ENCODE results near the gene PPIE.
"Not testable (repeated sequence)": the region's sequence is repeated elsewhere in the genome, so short reads cannot be mapped to it uniquely, and the experiment has no call there.

PPIE gene

DNA sequence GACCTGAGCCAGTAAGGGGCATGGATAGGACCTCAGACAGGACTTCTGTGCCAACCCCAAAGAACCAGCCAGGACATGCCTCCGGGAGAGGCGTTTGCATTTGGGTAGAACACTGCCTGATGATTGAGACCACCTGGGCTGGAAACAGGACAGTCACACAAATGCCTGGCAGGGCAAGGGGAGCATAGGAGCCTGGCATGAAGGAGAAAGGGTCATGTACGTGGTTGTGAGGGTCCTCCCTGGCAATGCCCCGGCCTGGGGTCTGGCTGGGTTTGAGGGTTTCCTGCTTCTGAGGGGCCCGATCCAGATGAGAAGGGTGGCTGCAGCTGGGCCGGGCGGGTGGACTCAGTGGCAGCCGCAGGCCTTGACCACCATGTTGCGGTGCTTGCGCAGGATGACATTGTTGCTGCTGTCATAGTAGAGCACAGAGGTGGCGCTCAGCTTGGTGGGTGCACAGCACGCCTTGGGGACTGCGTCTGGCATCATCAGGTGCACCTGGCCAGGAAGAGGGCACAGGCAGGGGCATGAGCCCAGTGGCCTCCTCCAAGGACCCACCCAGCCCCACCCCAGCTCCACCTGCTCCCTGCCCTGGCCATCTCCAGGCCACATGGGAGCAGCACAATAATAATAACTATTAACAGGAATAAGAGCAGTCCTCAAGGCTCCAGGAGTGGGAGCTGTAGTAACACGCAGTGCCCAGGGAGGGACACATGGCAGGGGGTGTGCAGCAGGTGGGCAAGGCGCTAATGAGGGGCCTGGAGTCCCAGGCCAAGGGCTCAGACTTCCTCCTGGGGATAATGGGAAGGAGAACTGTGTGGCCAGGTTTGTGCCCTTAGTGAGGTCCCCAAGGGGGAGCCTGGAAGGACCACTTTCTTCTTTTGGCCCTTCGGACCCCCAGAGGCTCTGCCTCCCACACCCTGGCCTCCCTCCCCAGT lies 21.7 kb downstream of the PPIE start:
- no peak for DNase-seq

GRCh38 chr1:39761016-39761415 lies 22.3 kb downstream of the PPIE start:
- no peak for DNase-seq

DNA sequence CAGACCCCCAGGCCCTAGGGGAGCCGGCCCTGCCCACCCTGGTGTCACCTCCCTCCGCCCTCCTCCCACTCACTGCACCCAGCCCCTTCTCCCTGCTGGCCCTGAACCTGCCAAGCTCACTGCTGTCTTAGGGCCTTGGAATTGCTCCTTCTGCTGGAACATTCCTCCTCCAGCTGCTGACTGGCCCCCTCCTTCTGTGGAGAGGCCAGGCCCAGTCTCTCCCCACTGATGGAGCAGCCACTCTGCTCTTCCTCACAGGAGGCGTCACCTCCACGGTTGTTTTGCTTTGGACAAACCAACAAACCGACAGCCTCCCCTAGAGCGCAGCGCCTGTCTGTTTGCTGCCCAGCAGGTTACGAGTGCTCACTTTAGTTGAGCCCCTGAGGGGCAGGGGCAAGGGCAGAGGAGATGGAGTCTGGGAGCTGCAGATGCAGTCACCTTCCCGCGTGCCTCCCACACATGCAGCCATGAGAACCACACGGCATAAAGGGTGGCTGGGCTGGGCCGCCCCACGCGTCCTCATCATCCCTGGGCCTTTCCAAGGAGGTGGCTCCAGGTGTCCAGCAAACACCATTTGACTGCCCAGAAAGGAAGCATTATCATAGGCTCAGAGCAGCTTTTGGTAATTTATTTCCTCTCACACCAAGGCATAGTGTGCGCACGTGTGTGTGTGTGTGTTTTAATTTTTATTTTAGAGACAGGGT lies 23.0 kb downstream of the PPIE start:
- DNase-seq, result no peak

DNA sequence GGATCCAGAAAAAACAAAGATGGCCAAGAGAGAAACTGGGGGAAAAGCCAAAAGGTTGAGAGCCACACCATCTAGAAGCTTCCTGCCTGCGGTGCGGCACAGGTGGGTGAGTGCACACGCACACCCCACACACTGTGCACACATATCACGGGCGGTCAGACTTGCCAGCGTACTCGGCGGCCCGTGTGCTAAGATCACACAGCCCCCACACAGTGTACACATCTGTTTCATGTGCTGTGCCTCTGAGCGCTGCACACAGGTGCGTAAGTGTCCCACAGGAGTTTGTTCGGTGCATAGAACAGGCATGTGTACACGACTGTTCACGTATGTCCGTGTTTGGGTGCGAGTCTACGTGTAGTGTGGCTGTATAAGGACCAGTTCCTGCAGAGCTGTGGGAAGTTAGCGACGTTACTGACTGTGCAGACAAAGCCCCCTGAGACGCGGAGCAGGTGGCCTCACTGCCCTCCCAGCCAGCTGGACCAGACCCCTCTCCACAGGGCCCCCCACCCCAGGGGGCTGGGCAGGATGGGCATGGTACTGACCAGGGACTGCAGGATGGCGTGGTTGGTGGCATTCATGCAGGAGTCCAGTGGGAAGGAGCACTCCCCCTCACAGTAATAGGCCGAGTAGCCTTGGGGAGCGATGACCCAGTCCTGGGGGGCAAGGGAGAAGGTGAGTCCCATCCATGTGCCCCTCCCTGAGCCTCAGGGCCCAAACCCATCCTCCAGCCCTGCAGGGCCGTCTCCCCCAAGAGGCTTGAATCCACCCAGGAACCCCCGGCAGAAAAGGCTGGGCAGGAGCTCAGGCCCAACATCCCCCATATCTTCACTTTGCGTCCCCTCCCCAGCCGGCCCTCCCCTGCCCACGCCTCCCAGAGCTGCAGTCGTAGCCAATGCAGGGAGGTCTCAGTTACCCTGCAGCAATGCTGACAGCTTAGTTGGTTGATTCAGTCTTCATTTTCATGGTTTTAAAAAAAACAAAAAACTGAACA lies 24.2 kb downstream of the PPIE start:
- DNase-seq, result no peak

GRCh38 chr1:39763619-39764374 lies 25.1 kb downstream of the PPIE start:
- not testable (repeated sequence) for DNase-seq

DNA sequence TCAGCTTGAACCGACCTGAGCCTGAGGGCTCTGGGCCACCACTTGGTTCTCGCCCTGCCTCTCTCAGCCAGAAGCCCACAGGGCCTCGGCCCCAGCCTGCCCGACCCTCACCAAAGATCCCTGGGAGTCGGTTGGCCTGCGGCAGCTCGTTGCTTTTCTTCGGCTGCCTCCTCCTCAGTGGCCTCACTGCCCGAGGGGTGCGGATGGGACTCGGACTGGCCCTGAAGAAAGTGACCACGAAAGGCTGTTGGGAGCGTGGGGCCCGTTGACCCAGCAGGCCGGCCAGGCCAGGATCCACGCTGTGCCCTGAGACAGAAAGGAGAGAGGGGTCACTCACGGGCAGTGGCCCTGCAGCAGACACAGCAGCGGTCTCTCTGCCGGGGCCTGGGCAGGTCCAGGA lies 25.8 kb downstream of the PPIE start:
- not testable (repeated sequence) for DNase-seq

GRCh38 chr1:39766466-39766865 lies 27.8 kb downstream of the PPIE start:
- DNase-seq, result not testable (repeated sequence)

- DNase-seq, result not testable (repeated sequence)
Observed at GRCh38 chr1:39769502-39769901, 30.8 kb downstream of the PPIE start.

- not testable (repeated sequence) for DNase-seq
Observed at GRCh38 chr1:39770100-39771021, 31.7 kb downstream of the PPIE start.

GRCh38 chr1:39771022-39771532 lies 32.4 kb downstream of the PPIE start, which contains the start of gene OXCT2:
TSS of gene OXCT2 (minus strand) at chr1:39771348. CDS start at chr1:39771255, 93 bp downstream.
- not testable (repeated sequence) for DNase-seq

DNA sequence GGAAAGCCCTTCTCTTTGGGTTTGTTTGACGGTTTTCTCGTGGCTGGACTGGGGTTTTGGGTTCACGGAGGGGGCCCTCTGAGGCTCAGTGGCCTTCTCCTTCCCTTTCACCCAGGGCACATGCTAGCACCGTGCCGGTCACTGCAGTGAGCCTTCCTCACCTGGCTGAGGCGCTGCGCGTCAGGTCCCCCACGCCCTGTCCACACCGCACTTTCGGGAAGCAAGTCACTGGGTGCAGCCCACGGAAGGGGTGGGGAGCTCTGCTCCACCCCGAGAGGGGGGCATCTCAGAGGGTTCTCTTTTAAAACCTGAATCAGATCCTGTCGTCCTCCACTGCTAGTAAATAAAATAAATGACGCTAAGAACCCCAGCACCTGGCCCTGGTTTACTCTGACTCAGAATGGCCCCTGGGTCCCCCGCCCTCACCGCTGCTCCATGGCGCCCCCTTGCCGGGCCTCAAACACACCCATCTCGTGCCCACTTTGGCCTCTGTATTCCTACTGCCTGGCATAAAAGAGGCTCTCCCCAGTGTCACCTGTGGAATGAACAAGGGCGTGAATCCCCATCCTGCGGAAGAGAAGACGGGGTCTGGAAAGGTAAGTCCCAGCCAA lies 34.8 kb downstream of the PPIE start:
- DNase-seq, result not testable (repeated sequence)

DNA sequence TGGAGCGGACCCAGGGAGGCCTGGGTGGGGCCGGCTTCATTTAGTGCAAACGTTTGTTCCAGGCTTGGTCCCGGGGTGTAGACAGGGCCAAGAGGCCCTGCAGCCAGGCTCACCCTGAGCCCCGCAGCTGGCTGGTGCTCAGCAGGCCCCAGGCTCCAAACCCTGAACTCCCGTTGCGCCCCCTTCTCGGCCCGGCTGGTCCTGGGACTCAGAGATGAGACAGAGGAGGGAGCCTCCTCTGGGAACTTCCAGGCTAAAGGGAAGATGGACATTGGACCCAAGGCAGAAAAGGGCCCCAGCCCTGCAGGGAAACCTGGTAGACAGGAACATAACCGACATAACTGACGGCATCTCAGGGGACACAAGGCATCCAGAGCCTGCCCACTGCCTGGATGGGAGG lies 36.5 kb downstream of the PPIE start:
- not testable (repeated sequence) for DNase-seq

DNA sequence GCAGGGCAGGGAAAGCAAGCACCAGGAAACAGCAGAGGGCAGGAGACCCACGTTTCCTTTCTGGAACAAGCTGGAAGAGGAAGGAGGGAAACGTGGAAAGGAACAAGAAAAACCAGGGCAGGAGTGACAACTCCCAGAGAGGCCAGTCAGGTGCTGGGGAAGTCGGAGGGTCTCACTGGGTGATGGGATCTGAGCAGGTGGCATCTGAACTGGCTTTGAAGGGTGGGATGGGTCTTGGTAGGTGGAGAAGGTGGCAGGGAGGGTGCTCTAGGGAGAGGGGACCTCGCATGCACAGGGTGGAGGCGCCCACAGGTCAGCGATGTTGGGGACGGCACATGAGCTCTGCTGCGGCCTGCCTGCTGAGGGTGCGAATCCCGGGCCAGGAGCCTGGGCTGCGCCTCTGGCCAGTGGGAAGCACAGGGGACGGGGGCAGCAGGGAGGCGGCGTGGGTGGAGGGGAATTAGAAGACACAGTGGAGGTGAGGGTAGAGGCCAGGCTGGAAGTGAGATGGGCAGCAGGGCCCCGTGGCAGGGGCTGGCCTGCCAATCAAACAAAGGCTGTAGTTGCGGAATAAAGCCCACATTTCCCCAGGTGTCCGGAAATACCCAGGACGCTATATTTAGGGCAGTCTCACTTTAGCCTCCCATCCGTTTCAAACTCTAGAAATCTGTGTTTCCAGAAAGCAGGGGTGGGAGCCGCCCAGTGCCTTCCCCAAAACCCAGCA lies 37.2 kb downstream of the PPIE start:
- DNase-seq, result not testable (repeated sequence)

DNA sequence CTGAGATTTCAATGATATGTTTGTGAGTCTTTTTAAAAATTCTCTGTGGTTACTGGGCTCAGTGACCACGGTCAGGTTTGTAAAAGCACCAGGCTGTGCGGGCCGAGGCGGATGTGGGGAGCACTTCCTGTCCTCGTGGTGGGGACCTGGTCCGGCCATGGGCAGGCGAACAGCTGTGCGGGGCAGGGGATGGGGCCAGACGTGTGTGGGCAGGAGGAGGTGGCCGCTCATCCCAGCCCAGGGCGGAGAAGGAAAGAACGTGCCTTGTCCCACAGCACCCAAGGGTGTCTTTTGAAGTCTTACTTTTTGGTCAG lies 37.7 kb downstream of the PPIE start:
- DNase-seq, result no peak

DNA sequence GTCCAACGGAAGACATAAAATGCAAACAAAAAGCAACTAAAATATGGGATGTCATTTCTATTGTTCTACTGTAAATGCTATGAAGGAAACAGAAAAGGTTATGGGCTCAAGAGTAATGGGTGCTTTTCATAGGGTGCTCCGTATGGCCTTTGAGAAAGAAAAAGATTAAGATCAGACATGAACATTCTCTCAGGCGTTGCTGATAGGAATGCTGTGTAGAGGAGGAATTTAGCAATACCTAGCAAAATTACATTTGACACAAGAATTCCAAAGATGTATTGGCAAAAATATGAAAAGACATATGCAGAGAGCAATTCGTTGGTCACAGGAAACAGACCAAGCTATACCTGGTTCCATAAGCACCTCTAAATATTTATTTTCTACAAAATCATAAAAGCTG lies 38.2 kb downstream of the PPIE start:
- no peak for DNase-seq

DNA sequence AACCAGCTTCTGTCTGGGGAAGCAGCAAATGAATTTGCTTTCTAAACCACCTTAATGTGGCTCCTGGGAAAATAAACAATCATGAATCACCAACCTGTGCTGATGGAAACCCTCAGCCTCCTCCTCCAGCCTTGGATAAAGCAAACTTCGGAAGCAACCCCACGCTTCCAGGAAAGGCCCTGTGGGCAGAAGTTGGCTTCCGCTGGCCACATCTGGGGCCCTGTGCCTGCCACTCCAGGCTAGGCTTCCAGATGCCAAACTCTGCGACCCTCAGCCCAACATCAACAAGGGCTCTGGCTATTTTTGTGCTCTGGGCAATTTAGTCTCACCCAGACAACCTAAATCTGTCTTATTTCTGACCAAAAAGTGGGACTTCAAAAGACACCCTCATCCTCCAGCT lies 38.6 kb downstream of the PPIE start:
- DNase-seq, result no peak

- DNase-seq, result not testable (repeated sequence)
Observed at GRCh38 chr1:39777896-39778295, 39.2 kb downstream of the PPIE start.

DNA sequence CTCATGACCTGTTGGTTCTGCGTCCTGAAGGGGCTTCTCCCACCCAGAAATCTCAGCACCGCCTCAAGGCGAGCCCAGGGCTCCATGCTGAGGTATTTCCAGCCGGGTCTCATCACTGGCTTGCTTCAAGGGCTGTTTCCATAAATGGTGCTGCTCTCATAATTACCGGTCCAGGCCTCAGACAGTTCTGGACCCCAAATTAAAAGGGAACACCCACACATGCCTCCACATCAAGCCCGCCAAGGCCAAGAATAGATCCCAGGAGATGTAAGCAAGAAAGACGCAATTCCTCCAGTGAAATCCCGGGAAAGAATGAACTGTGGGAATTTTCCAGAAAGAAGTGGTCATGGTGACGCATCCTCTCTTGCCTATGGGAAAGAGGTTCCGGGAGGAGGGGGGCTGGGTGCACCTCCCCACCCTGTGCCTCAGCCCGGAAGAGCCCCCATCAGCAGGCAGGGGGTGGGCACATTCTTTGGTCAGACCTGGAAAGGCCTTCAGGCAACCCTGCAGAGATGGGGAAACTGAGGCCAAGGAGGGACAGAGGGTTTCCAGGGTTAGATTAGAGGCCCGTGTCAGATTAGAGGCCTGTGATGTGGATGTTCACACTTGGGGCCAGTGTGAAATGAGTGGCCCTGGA lies 39.9 kb downstream of the PPIE start:
- DNase-seq, result not testable (repeated sequence)

DNA sequence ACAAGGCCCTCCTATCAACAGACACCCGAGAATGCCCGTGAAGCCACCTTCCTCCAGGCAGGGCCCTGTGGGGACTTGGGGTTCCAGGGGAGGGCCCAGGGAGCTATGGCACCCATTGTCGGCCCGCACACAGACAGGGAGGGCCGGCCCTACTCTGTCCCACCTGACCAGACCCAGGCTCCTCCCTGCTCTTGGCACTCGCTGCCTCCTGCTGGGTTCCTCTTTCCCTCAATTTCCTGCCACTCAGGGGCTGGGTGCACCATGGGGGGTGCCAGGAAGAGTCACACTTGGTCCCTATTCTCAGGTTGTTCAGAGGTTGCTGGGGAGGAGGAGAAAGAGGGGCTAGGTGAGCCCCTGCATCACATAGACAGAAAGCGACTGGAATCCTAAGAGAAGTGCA lies 40.5 kb downstream of the PPIE start:
- no peak for DNase-seq

Data from GDM1 (cell line).